H1 (cell line): ENCODE data around the gene RBM14. TPM values are rescaled to one million over a fixed set of nuclear protein-coding genes. Genes with fewer than 3 reads are reported as not detected.

Experiments
- CHD7 ChIP-seq: fragments of 300-600 bp; sonication (generic); IDR thresholded peaks from 2 replicates; pipeline ENCODE4 v1.7.1; 2012; ENCODE audit warnings: low read length, moderate library complexity, mild to moderate bottlenecking, inconsistent platforms; ENCODE audit not compliant: insufficient replicate concordance
- SP1 ChIP-seq: IDR thresholded peaks from 2 replicates; pipeline ENCODE4 v1.6.1; 2011; ENCODE audit warnings: low read depth, low read length
- TEAD4 ChIP-seq: IDR thresholded peaks from 2 replicates; pipeline ENCODE4 v1.6.1; 2012; ENCODE audit warnings: low read depth, low read length, inconsistent platforms, mixed read lengths
- polyA plus RNA-seq, 7 experiments: library from polyadenylated mRNA; depleted of rRNA in 3 of 7; stranded (reverse) in 5 of 7; unstranded in 2 of 7; fragments of >200 nt in 5 of 7; fragments of 200-250 nt in 2 of 7; gene quantifications; 1 replicate in 5 of 7; 2 replicates in 1 of 7; 4 replicates in 1 of 7; pipeline versions ENCODE4 v1.2.1 to v1.2.3, GENCODE V29; 2011 to 2013; ENCODE audit warnings: missing spikeins in 2 of 7, mixed read lengths in 2 of 7
- total RNA-seq: library from RNA; stranded (reverse); fragmentation: NEBNext Ultra II Directional; extraction: Animal tissue kit (Norgen Biotek cat#: 25700); gene quantifications from 2 replicates; pipeline ENCODE4 v1.2.1, GENCODE V29; 2021

The RBM14 gene
- total and polyA plus RNA-seq, 2 of the 8 experiments (the other 6 are each of a cell fraction or from before 2014, with no cell fraction given), result 67.2 to 142 TPM

GRCh38 chr11:66600631-66601233 lies 15.7 kb upstream of the RBM14 start (continued):
- TF ChIP-seq CHD7 (no peak), TEAD4 (no peak), SP1 (no peak)
